ENCODE results near the gene MYO9A. TPM values are rescaled to one million over a fixed set of nuclear protein-coding genes. Genes with fewer than 3 reads are reported as not detected.

Gene MYO9A
- total and polyA plus RNA-seq, 3 donors from 2014 or later = 68.9 to 126 (median 103) TPM

DNA sequence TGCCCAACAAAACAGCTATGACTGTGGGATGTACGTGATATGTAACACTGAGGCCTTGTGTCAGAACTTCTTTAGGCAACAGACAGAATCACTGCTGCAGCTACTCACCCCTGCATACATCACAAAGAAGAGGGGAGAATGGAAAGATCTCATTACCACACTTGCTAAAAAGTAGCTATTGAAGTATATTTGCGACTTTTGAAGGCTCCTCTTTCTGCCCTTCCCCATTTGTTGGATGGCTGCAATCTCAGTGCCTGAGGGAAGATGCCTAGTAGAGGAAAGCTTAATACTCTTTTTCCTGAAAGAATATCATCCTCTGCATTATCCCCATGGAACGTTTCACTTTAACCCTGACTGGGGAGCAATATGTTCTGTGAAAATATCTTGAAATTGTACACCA, 22.1 kb upstream of the MYO9A start:
- WGBS, 2 donors = 65 to 71% methylated on average over 3 of the region's 3 CpGs
- Histone ChIP-seq H3K36me3 (ENCODE audit: low read depth, missing control alignments) (no peaks in the 10 kb centered on the region), H3K27me3 (no peaks in the 10 kb centered on the region), H3K27ac (no peak overlapping the region), H3K4me3 (no peak overlapping the region), H3K4me1 (peaks cover 8% of the 10 kb centered on the region), H3K9me3 (no peaks in the 10 kb centered on the region)
- no peak for DNase-seq
- TF ChIP-seq, protein P1, sequence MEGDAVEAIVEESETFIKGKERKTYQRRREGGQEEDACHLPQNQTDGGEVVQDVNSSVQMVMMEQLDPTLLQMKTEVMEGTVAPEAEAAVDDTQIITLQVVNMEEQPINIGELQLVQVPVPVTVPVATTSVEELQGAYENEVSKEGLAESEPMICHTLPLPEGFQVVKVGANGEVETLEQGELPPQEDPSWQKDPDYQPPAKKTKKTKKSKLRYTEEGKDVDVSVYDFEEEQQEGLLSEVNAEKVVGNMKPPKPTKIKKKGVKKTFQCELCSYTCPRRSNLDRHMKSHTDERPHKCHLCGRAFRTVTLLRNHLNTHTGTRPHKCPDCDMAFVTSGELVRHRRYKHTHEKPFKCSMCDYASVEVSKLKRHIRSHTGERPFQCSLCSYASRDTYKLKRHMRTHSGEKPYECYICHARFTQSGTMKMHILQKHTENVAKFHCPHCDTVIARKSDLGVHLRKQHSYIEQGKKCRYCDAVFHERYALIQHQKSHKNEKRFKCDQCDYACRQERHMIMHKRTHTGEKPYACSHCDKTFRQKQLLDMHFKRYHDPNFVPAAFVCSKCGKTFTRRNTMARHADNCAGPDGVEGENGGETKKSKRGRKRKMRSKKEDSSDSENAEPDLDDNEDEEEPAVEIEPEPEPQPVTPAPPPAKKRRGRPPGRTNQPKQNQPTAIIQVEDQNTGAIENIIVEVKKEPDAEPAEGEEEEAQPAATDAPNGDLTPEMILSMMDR (IDR thresholded peaks at IDR 0.05) = no peak
- no peak for TF ChIP-seq POLR2A (IDR thresholded peaks at IDR 0.05)
- intact Hi-C loops (cut with DNase I; ENCODE audit: low total_unique reads) = no loop called here

- no peak for DNase-seq
- Histone ChIP-seq H3K9me3 (no peaks in the 10 kb centered on the region), H3K36me3 (ENCODE audit: low read depth, missing control alignments) (no peaks in the 10 kb centered on the region), H3K4me3 (no peak overlapping the region), H3K4me1 (peaks cover 8% of the 10 kb centered on the region), H3K27ac (no peak overlapping the region), H3K27me3 (no peaks in the 10 kb centered on the region)
- intact Hi-C loops (cut with DNase I; ENCODE audit: low total_unique reads) = no loop called here
- 84 to 93% methylated on average over 4 of the region's 4 CpGs for WGBS, 2 donors
- TF ChIP-seq, protein P1 (IDR thresholded peaks at IDR 0.05) = no peak
- TF ChIP-seq POLR2A (IDR thresholded peaks at IDR 0.05) = no peak
Observed at GRCh38 chr15:72139667-72140066, 21.7 kb upstream of the MYO9A start.

- Histone ChIP-seq H3K36me3 (ENCODE audit: low read depth, missing control alignments) (no peaks in the 10 kb centered on the region), H3K4me1 (peaks cover 8% of the 10 kb centered on the region), H3K4me3 (no peak overlapping the region), H3K9me3 (no peaks in the 10 kb centered on the region), H3K27ac (no peak overlapping the region), H3K27me3 (no peaks in the 10 kb centered on the region)
- TF ChIP-seq, protein P1 (IDR thresholded peaks at IDR 0.05) = no peak
- TF ChIP-seq POLR2A (IDR thresholded peaks at IDR 0.05) = no peak
- intact Hi-C loops (cut with DNase I; ENCODE audit: low total_unique reads) = no loop called here
- DNase-seq = no peak
- whole genome bisulfite sequencing, 2 donors = 86 to 88% methylated on average over 4 of the region's 4 CpGs
Observed at GRCh38 chr15:72136170-72137051, 18.5 kb upstream of the MYO9A start.

- Histone ChIP-seq H3K27ac (no peak overlapping the region), H3K27me3 (no peaks in the 10 kb centered on the region), H3K4me1 (peaks cover under 1% of the 10 kb centered on the region), H3K9me3 (no peaks in the 10 kb centered on the region), H3K4me3 (no peak overlapping the region), H3K36me3 (ENCODE audit: low read depth, missing control alignments) (no peaks in the 10 kb centered on the region)
- intact Hi-C loops (cut with DNase I; ENCODE audit: low total_unique reads) = no loop called here
- WGBS, 2 donors = 85 to 89% methylated on average over 2 of the region's 2 CpGs
- TF ChIP-seq POLR2A (IDR thresholded peaks at IDR 0.05) = no peak
- TF ChIP-seq, protein P1 (IDR thresholded peaks at IDR 0.05) = no peak
- DNase-seq = no peak
Observed at GRCh38 chr15:72135719-72136118, 17.8 kb upstream of the MYO9A start.

GRCh38 chr15:72133211-72133610, 15.3 kb upstream of the MYO9A start:
- no peaks in the 10 kb centered on the region for H3K27me3 ChIP-seq
- 77 to 93% methylated on average over 1 of the region's 1 CpG for WGBS, 2 donors
- H3K36me3 ChIP-seq (ENCODE audit: low read depth, missing control alignments) = no peaks in the 10 kb centered on the region
- no peaks in the 10 kb centered on the region for H3K9me3 ChIP-seq
- TF ChIP-seq POLR2A (IDR thresholded peaks at IDR 0.05) = no peak
- TF ChIP-seq, protein P1 (IDR thresholded peaks at IDR 0.05) = no peak
- no peak for DNase-seq
- H3K4me1 ChIP-seq = no peaks in the 10 kb centered on the region
- intact Hi-C loops (cut with DNase I; ENCODE audit: low total_unique reads) = no loop called here
- H3K4me3 ChIP-seq = no peak overlapping the region
- no peak overlapping the region for H3K27ac ChIP-seq
